IgD-negative memory B cell (primary cell): Measurements from ENCODE around the gene EPDR1. TPM values are rescaled to one million over a fixed set of nuclear protein-coding genes. Genes with fewer than 3 reads are reported as not detected.

Source experiments
- H3K27ac Mint-ChIP-seq, 3 donors: one replicate each; pipeline ENCODE4 v1.8.0; 2020 to 2022; ENCODE audit warnings: mild to moderate bottlenecking in 3 of 3, mixed read lengths in 3 of 3, moderate library complexity in 1 of 3
- H3K27me3 Mint-ChIP-seq: one replicate; pipeline ENCODE4 v1.8.0; 2021; ENCODE audit warnings: mixed read lengths
- H3K36me3 Mint-ChIP-seq: one replicate; pipeline ENCODE4 v1.8.0; 2020; ENCODE audit warnings: mild to moderate bottlenecking, mixed read lengths
- H3K4me1 Mint-ChIP-seq, 3 donors: one replicate each; pipeline ENCODE4 v1.8.0; 2020 to 2022; ENCODE audit warnings: mixed read lengths in 3 of 3, mild to moderate bottlenecking in 1 of 3
- H3K4me3 Mint-ChIP-seq, 4 donors: one replicate each; pipeline ENCODE4 v1.8.0; 2020 to 2022; ENCODE audit warnings: mild to moderate bottlenecking in 4 of 4, mixed read lengths in 4 of 4, moderate library complexity in 3 of 4
- H3K9me3 Mint-ChIP-seq, 3 donors: one replicate each; pipeline ENCODE4 v1.8.0; 2020 to 2021; ENCODE audit warnings: mixed read lengths in 3 of 3, mild to moderate bottlenecking in 1 of 3
- polyA plus RNA-seq: library from polyadenylated mRNA; unstranded; fragments of 300-500 nt; fragmentation: Illumina TruSeq; gene quantifications from one replicate; pipeline ENCODE4 v1.2.3, GENCODE V29; 2021

The EPDR1 gene
- 0.63 TPM for polyA plus RNA-seq

DNA sequence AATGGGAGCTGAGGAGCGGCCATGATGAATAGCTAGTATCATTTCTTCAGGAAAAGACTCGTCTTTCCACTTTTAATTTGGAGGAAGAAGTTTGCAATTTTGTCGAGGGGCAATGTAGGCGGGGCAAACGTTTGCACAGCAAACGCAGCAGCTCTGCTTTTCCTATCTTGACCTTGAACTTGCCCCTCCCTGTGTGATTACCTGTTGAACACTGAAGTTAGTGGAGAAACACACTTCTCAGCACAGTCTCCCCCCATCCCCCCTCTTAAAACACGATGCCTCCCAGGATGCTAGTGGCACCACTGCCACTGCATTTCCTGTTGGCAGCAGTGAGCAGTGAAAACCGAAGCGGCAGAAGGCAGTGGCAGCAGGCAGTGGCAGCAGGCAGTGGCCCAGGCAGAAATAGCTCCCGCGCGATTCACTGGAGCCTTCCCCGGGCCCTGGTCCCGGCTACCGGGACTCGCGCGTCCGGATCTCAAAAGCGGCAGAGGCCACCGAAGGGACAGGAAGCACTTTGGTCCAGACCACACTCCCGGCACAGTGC is at the start of gene EPDR1:
EPDR1 (plus strand) TSS at position 336 of the 544 bp plus-strand sequence. CDS start 300 bp downstream, outside the sequence.
- H3K36me3 Mint-ChIP-seq, result no peaks in the 10 kb centered on the region
- peaks cover 46% of the 10 kb centered on the region for H3K27me3 Mint-ChIP-seq
- H3K9me3 Mint-ChIP-seq, result peaks cover 2 to 5% (median 3%) of the 10 kb centered on the region in 3 donors
- peak within 1 kb of the TSS; percentile 71 to 91 (median 82) for H3K4me3 Mint-ChIP-seq
- H3K4me1 Mint-ChIP-seq, result peaks cover 5 to 20% (median 5%) of the 10 kb centered on the region in 3 donors
- H3K27ac Mint-ChIP-seq, result no peak within 1 kb of the TSS

DNA sequence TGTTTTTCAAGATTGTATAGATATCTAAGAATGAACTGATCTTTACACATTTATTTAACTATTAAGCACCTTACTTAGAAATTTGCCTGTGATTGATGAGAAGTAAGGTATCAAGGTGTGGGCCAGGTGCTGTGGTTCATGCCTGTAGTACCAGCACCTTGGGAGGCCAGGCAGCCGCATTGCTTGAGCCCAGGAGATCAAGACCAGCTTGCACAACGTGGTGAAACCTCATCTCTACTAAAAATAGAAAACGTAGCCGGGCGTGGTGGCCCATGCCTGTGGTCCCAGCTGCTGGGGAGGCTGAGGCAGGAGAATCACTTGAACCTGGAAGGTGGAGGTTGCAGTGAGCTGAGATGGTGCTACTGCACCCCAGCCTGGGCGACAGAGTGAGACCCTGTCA is 38.4 kb upstream of the EPDR1 start:
- no peak overlapping the region for H3K27ac Mint-ChIP-seq
- H3K27me3 Mint-ChIP-seq, result peaks cover 1% of the 10 kb centered on the region
- H3K4me3 Mint-ChIP-seq, result no peak overlapping the region
- H3K36me3 Mint-ChIP-seq, result no peaks in the 10 kb centered on the region
- peaks cover 2 to 16% (median 5%) of the 10 kb centered on the region in 3 donors for H3K9me3 Mint-ChIP-seq
- H3K4me1 Mint-ChIP-seq, result no peaks in the 10 kb centered on the region

GRCh38 chr7:37893359-37893758 is 27.1 kb upstream of the EPDR1 start:
- H3K36me3 Mint-ChIP-seq, result no peaks in the 10 kb centered on the region
- peaks cover 0 to 5% (median 0%) of the 10 kb centered on the region in 3 donors for H3K9me3 Mint-ChIP-seq

GRCh38 chr7:37894671-37895070 is 25.8 kb upstream of the EPDR1 start:
- peaks cover 5% of the 10 kb centered on the region for H3K27me3 Mint-ChIP-seq
- no peak overlapping the region for H3K4me3 Mint-ChIP-seq
- no peak overlapping the region for H3K27ac Mint-ChIP-seq
- no peaks in the 10 kb centered on the region for H3K4me1 Mint-ChIP-seq
- H3K9me3 Mint-ChIP-seq, result peaks cover 0 to 5% (median 0%) of the 10 kb centered on the region in 3 donors
- no peaks in the 10 kb centered on the region for H3K36me3 Mint-ChIP-seq

More at GRCh38 chr7:37893359-37893758, 27.1 kb upstream of the EPDR1 start:
- peaks cover 8% of the 10 kb centered on the region for H3K27me3 Mint-ChIP-seq
- no peak overlapping the region for H3K27ac Mint-ChIP-seq
- no peak overlapping the region for H3K4me3 Mint-ChIP-seq
- H3K4me1 Mint-ChIP-seq, result no peaks in the 10 kb centered on the region

- Mint-ChIP-seq H3K27me3 (peaks cover 5% of the 10 kb centered on the region), H3K4me3 (no peak overlapping the region), H3K4me1 (peaks cover 0 to 2% (median 0%) of the 10 kb centered on the region in 3 donors), H3K9me3 (peaks cover 0 to 3% (median 0%) of the 10 kb centered on the region in 3 donors), H3K27ac (no peak overlapping the region), H3K36me3 (no peaks in the 10 kb centered on the region)
Observed at GRCh38 chr7:37899712-37900247, 20.7 kb upstream of the EPDR1 start.

DNA sequence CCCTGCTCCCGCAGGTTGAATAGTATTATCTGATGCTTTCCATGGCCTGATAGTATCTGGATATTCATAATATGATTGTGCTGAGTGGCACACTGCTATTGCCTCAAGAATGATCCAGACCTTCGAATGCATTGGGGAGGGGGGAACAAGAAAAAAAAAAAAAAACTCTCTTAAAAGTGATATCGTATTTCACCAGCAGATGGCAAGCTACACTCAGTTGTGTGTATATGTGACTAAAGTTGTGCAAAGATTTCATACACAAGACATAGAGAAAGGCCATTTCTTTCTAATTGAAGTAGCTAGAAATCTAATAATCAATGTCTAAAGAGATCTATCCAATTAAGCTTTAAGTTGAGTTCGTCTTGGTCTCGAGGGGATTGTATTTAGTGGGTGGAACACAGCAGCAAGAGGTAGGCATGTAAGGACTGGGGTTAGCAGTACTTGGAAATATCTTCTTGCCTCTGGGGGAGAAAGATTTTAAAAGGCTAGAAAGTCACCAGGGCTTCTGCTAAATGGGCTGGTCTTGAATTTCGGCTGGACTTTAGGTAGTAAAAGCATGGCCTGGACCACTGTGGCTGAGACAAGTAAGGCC is 19.1 kb upstream of the EPDR1 start:
- H3K4me3 Mint-ChIP-seq, result no peak overlapping the region
- H3K4me1 Mint-ChIP-seq, result peaks cover 0 to 2% (median 0%) of the 10 kb centered on the region in 3 donors
- H3K9me3 Mint-ChIP-seq, result peaks cover 0 to 3% (median 0%) of the 10 kb centered on the region in 3 donors
- no peaks in the 10 kb centered on the region for H3K36me3 Mint-ChIP-seq
- no peak overlapping the region for H3K27ac Mint-ChIP-seq
- H3K27me3 Mint-ChIP-seq, result peaks cover 5% of the 10 kb centered on the region

DNA sequence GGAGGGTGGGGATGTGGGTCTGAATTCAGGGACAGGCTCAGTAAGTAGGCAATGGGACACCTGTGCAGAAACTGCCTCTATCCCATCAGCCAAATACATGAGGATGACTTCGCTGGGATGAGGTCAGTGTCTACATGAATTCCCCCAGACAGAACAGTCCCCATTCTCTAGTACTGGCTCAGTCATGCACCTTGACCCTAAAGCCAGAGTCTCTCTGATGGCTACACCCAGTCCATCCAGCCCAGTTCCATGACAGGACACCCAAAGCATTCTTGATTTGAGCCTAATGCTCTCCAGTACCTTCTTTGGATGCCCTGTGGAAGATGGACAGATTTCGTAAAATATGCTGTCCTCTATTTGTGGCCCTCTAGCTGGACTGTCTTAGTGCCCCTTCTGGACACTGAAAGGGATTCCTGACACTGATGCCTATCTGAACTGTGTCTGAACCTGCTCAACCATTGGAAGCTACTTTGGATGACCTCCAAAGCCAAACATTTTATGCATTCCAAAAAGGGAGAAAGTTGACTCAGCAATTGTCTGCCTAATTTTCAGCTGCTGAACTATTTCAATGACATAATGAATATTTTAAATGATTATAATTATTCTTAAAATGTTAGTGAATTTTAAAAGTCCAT is 18.4 kb upstream of the EPDR1 start:
- no peaks in the 10 kb centered on the region for H3K36me3 Mint-ChIP-seq
- peaks cover 0 to 2% (median 0%) of the 10 kb centered on the region in 3 donors for H3K4me1 Mint-ChIP-seq
- peaks cover 5% of the 10 kb centered on the region for H3K27me3 Mint-ChIP-seq
- H3K9me3 Mint-ChIP-seq, result peaks cover 0 to 3% (median 0%) of the 10 kb centered on the region in 3 donors
- no peak overlapping the region for H3K27ac Mint-ChIP-seq
- no peak overlapping the region for H3K4me3 Mint-ChIP-seq

DNA sequence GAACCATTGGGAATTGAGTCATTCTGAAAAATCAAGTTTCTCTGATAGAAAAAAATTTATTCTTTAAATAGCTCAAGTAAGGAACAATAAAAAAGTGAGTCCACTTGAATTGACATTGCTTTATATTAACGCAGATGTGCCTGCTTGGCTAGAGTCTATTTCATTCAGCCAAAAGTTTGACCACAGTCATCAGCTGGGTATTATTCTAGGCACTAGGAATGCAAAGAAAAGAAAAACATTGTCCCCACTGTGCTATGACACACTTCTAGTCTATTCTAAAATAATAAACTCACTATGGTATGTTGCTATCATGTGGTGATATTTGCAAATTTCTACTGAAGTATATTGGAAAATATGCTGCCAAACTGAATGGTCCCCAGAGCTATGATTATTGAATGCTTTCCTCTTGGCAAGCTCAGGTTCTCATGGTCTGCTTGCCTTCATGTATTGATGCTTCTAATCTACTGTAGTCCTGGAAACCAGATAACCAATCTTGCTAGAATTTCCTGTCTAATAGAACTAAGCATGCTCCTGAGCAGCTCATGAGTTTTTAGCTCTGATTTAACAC is 12.1 kb upstream of the EPDR1 start:
- Mint-ChIP-seq H3K27me3 (peaks cover 18% of the 10 kb centered on the region), H3K27ac (no peak overlapping the region), H3K36me3 (no peaks in the 10 kb centered on the region), H3K4me1 (no peaks in the 10 kb centered on the region), H3K4me3 (no peak overlapping the region), H3K9me3 (no peaks in the 10 kb centered on the region)

GRCh38 chr7:37912756-37913155 is 7.7 kb upstream of the EPDR1 start:
- Mint-ChIP-seq H3K4me1 (peaks cover 0 to 15% (median 2%) of the 10 kb centered on the region in 3 donors), H3K36me3 (no peaks in the 10 kb centered on the region), H3K9me3 (no peaks in the 10 kb centered on the region), H3K27ac (no peak overlapping the region), H3K4me3 (no peak overlapping the region), H3K27me3 (peaks cover 32% of the 10 kb centered on the region)

- Mint-ChIP-seq H3K27ac (no peak overlapping the region), H3K36me3 (no peaks in the 10 kb centered on the region), H3K4me1 (peaks cover 0 to 18% (median 3%) of the 10 kb centered on the region in 3 donors), H3K9me3 (peaks cover 0 to 2% (median 0%) of the 10 kb centered on the region in 3 donors), H3K4me3 (peak overlapping the region in 1 of 4 donors; percentile 32), H3K27me3 (peaks cover 42% of the 10 kb centered on the region)
Observed at GRCh38 chr7:37915438-37915837, 5.0 kb upstream of the EPDR1 start.

DNA sequence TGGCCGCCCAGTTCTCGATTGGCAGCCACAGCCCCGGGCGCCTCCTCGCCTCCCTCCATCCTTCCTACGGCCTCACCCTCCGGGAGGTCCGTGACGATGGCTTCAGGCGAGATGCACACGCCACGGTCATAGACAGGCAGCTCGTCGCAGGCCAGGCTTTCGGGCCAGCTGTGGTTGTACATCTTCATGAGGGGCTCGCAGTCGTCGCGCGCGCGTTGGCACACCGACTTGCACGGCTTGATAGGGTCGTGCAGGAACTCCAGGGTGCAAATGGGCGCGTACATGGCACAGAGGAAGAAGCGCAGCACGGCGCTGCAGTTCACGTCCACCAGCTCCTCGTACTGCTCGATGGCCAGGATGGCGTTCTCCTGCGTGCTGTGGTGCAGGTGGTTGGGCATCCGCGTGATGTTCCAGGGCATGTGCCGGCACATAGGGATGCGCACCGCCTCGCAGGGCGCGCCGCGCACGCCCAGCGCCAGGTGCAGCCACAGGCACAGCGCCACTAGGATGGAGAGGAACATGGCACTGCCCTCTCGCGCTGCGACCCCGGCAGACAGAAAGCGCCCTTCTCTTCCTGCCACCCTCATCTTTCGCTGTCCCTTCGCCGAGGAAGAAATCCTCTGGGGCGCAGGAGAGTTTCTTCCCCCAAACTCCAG is 4.3 kb upstream of the EPDR1 start:
- Mint-ChIP-seq H3K9me3 (peaks cover 0 to 2% (median 0%) of the 10 kb centered on the region in 3 donors), H3K27me3 (peaks cover 41% of the 10 kb centered on the region), H3K4me3 (peak overlapping the region in 2 of 4 donors; percentile 60 to 64), H3K27ac (no peak overlapping the region), H3K36me3 (no peaks in the 10 kb centered on the region), H3K4me1 (peaks cover 0 to 18% (median 3%) of the 10 kb centered on the region in 3 donors)

DNA sequence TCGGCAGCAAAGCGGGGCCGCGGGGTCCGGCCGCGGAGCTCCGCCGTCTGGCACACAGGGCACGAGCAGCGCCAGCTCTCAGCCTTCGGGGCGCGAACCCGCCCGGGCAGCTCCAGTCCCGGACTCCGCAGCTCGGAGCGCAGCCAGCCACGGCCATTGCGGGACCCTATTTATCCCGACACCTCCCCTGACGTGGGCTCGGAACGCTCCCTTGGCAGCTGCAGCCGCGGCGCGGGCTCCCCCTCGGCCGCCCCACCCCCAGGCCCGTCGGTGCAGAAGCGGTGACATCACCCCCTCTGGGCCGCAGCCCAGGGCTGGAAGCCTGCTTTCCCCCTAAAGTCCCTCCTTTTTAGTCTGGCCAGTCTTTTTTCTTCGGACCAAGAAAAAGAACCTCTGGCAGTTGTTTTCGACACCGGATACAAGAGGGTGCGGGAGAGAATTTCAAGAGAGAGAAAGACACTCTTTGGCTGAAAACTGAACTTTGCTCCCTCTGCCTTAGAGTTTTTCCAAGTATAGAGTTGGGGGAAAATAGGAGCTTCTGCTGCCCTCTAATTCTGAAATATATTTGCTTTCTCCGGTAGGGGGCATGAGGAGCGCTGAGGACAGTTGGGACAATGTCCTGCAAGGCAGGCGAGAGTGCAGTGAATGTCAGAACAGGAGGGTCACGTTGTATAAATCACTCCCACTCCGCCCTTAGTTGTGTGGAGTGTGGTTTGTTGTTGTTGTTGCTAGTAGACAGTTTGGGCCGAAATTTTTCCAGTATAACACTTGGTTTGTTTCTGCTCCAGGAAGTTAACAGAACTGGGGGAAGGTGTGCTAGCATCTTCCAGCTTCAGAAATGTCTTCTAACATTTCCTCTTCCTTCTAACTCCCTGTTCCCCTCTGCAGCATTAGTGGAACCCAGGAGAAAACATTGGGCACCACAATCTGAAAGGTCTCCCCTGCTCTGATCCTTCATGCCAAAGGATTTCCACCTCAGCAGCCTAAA is 3.5 kb upstream of the EPDR1 start, which contains the start of gene SFRP4:
SFRP4 (minus strand) TSS at position 145 of the 988 bp plus-strand sequence. CDS start 280 bp downstream, outside the sequence.
- peaks cover 46% of the 10 kb centered on the region for H3K27me3 Mint-ChIP-seq
- no peak within 1 kb of the TSS for H3K27ac Mint-ChIP-seq
- H3K9me3 Mint-ChIP-seq, result peaks cover 0 to 2% (median 0%) of the 10 kb centered on the region in 3 donors
- H3K4me3 Mint-ChIP-seq, result peak within 1 kb of the TSS in 2 of 4 donors; percentile 60 to 64
- no peaks in the 10 kb centered on the region for H3K36me3 Mint-ChIP-seq
- H3K4me1 Mint-ChIP-seq, result peaks cover 3 to 22% (median 5%) of the 10 kb centered on the region in 3 donors

DNA sequence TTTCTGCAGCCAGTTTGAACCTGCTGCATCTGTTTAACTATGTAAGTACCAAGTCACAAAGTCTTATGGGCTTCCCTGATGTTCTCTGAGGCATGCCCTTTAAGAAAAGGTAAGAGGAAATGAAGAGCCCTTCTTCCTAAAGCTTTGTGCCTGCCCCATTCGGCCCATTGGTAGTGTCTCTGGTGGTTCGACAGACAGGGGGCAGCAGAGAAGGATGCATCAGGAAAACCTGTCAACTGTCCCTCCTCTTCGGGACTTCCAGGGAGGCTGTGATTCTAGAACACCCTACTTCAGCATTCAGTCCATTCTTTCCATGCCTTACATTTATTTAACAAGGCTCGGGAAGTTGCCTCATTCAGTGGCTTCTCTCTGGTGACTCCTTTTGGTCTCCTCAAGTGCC is 1.9 kb upstream of the EPDR1 start:
- H3K4me1 Mint-ChIP-seq, result peaks cover 5 to 22% (median 5%) of the 10 kb centered on the region in 3 donors
- peaks cover 0 to 2% (median 2%) of the 10 kb centered on the region in 3 donors for H3K9me3 Mint-ChIP-seq
- H3K4me3 Mint-ChIP-seq, result no peak overlapping the region
- H3K27me3 Mint-ChIP-seq, result peaks cover 51% of the 10 kb centered on the region
- no peak overlapping the region for H3K27ac Mint-ChIP-seq
- H3K36me3 Mint-ChIP-seq, result no peaks in the 10 kb centered on the region
